ENCODE data around the gene TREML2. TPM values are rescaled to one million over a fixed set of nuclear protein-coding genes. Genes with fewer than 3 reads are reported as not detected.
"Not testable (repeated sequence)": the region's sequence is repeated elsewhere in the genome, so short reads cannot be mapped to it uniquely, and the experiment has no call there.

The TREML2 gene
- total and polyA plus RNA-seq, 2 experiments from 2014 or later: not detected

DNA sequence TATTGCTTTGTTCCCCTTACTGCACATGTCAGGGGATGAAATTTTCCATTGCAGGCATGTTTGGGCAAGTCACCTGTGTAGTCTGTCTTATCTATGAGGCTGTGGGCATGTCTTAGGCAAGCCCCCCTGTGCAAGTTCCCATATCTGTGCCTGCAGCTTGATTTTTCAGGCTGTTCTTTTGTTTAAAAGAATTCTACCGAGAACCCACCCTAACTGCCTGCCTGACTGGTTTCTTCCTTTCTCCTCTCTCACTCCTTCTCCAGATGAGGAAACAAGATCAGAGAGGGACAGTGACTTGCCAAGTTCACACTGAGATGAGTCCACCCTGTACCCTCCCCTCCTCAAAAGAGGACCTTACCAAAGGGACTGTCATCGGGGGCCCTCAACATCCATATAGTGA lies 11.0 kb downstream of the TREML2 start:
- in situ Hi-C loops (cut with MboI): no loop called here

DNA sequence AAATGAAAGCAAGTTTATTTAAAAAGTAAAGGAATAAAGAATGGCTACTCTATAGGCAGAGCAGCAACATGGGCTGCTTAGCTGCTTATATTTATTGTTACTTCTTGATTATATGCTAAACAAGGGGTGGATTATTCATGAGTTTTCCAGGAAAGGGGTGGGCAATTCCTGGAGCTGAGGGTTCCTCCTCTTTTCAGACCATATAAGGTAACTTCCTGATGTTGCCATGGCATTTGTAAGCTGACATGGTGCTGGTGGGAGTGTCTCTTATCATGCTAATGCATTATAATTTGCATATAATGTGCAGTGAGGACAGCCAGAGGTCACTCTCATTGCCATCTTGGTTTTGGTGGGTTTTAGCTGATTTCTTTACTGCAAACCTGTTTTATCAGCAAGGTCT lies 11.9 kb downstream of the TREML2 start:
- H3K4me2 ChIP-seq (ENCODE audit: unreplicated experiment); H3K27ac ChIP-seq; H2AFZ ChIP-seq; in situ Hi-C loops (cut with MboI); H4K20me1 ChIP-seq (ENCODE audit: insufficient read depth); H3K4me3 ChIP-seq; H3K79me2 ChIP-seq (ENCODE audit: insufficient read depth); H3K9me2 ChIP-seq (ENCODE audit: insufficient read depth); H3K36me3 ChIP-seq (ENCODE audit: low read depth); H3K9me3 ChIP-seq (ENCODE audit: low read depth); H3K4me1 ChIP-seq (ENCODE audit: insufficient read depth); H3K9ac ChIP-seq; H3K27me3 ChIP-seq (replicated peaks; ENCODE audit: insufficient read depth); DNase-seq; H3F3A ChIP-seq (ENCODE audit: insufficient read depth): not testable (repeated sequence)

More for the DNA sequence above, 11.0 kb downstream of the TREML2 start:
- DNase-seq: no peak
- Histone ChIP-seq H2AFZ (no peak overlapping the region), H4K20me1 (ENCODE audit: insufficient read depth) (no peaks in the 10 kb centered on the region), H3K4me1 (ENCODE audit: insufficient read depth) (no peaks in the 10 kb centered on the region), H3K9me3 (ENCODE audit: low read depth) (no peaks in the 10 kb centered on the region), H3K4me3 (no peak overlapping the region), H3K36me3 (ENCODE audit: low read depth) (no peaks in the 10 kb centered on the region), H3K4me2 (ENCODE audit: unreplicated experiment) (no peak overlapping the region), H3K79me2 (ENCODE audit: insufficient read depth) (no peaks in the 10 kb centered on the region), H3K27ac (no peak overlapping the region), H3K9me2 (ENCODE audit: insufficient read depth) (no peaks in the 10 kb centered on the region), H3K27me3 (replicated peaks; ENCODE audit: insufficient read depth) (no peaks in the 10 kb centered on the region), H3K9ac (no peak overlapping the region), H3F3A (ENCODE audit: insufficient read depth) (no peaks in the 10 kb centered on the region)
- TF ChIP-seq EZH2 (IDR thresholded peaks at IDR 0.05; ENCODE audit: insufficient read depth, poor library complexity, severe bottlenecking): no peak
- TF ChIP-seq EZH2phosphoT487 (IDR thresholded peaks at IDR 0.05; ENCODE audit: insufficient read depth, low read depth): no peak
- 68 to 71% methylated on average over 2 of the region's 2 CpGs for WGBS, 2 experiments (ENCODE audit: low coverage in 1 of 2, low lambda C conversion rate in 2 of 2, missing lambda C conversion rate in 2 of 2)

DNA sequence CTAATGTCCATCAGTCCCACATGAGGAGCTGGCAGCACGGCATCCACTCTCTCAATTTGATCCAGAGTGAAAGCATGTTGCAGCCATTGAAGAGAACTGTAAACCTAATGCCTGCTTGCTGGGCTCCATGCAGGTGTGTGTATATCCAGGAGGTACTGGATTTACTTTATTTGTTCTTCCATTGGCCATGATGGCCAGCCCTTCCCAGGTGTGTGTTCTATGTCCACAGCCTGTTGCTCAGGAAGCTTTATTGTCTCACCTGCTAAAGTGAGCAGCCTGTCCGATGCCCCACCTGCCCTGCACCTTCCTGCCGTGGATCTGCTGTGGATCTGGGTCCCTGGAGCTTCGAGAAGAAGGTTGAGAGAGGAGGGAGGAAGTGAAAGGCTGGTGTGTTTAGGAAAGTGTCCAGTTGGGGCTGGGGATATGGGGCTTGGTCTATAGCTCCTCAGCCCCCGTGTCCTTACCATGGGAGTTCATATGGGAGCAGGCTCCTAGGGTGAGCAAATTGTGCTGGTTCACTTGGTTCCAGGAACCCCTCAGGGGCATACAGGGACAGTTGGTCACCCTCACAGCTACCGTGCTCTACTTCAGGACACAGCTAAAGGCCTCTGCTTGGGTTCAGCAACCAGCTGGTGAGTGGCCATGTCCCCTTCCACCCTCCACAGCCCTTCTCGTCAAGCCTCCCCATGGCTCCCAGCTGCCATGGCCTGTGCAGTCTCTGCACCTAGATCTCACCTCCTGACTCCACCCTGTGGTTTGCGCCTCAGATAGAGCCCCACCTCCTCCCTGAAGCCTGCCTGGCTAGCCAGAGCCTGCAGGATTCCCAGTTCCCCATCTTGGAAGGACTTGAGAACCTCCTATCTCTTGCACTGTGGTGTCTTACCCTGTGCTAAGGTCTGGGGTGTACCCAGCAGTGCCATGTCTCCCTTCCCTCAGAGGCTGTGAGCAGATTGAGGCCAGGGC lies 12.7 kb downstream of the TREML2 start:
- H4K20me1 ChIP-seq (ENCODE audit: insufficient read depth): no peaks in the 10 kb centered on the region

DNA sequence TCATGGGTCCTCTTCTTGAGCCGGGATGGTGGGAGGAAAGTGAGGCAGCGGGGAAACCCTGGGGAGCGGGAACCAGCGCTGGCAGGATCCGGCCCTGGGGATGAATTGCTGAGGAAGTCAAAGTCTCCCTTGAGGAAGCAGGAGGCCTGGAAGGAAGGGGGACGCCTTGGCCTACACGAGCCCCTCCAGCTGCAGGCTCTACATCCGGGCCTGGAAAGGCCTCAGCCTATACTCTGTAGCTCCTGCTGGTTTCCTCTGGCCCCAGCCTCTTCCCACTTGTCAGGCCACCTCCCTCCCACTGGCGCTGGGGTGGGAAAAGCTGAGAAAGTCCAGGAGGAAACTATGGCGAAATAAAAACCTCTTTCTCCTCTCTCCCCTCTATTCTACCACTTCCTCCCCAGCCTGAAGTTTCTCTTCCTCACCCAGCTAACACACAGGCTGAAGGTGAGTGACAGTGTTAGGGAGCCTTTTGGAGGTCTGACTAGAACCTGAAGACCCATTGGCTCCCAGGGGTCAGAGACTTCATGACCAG lies 14.9 kb downstream of the TREML2 start:
- Histone ChIP-seq H3K36me3 (ENCODE audit: low read depth) (no peaks in the 10 kb centered on the region), H3K27me3 (replicated peaks; ENCODE audit: insufficient read depth) (no peaks in the 10 kb centered on the region; the same call in 1 of the 2 replicates), H2AFZ (no peak overlapping the region), H3K9me3 (ENCODE audit: low read depth) (no peaks in the 10 kb centered on the region), H3K27ac (no peak overlapping the region), H3F3A (ENCODE audit: insufficient read depth) (no peaks in the 10 kb centered on the region), H3K9me2 (ENCODE audit: insufficient read depth) (no peaks in the 10 kb centered on the region), H3K79me2 (ENCODE audit: insufficient read depth) (no peaks in the 10 kb centered on the region), H3K9ac (no peak overlapping the region), H4K20me1 (ENCODE audit: insufficient read depth) (no peaks in the 10 kb centered on the region), H3K4me3 (no peak overlapping the region), H3K4me2 (ENCODE audit: unreplicated experiment) (no peak overlapping the region), H3K4me1 (ENCODE audit: insufficient read depth) (no peaks in the 10 kb centered on the region)
- in situ Hi-C loops (cut with MboI): no loop called here
- DNase-seq: no peak
- TF ChIP-seq EZH2phosphoT487 (IDR thresholded peaks at IDR 0.05; ENCODE audit: insufficient read depth, low read depth) (no peak), EZH2 (IDR thresholded peaks at IDR 0.05; ENCODE audit: insufficient read depth, poor library complexity, severe bottlenecking) (no peak)
- 54% methylated on average over 10 of the region's 10 CpGs for WGBS, 2 experiments (ENCODE audit: low coverage in 1 of 2, low lambda C conversion rate in 2 of 2, missing lambda C conversion rate in 2 of 2)

More for the DNA sequence above, 12.7 kb downstream of the TREML2 start:
- H3F3A ChIP-seq (ENCODE audit: insufficient read depth): no peaks in the 10 kb centered on the region
- DNase-seq: no peak
- H2AFZ ChIP-seq: no peak overlapping the region
- H3K4me1 ChIP-seq (ENCODE audit: insufficient read depth): no peaks in the 10 kb centered on the region
- H3K79me2 ChIP-seq (ENCODE audit: insufficient read depth): no peaks in the 10 kb centered on the region
- H3K27me3 ChIP-seq (replicated peaks; ENCODE audit: insufficient read depth): no peaks in the 10 kb centered on the region
- 32 to 35% methylated on average over 8 of the region's 8 CpGs for WGBS, 2 experiments (ENCODE audit: low coverage in 1 of 2, low lambda C conversion rate in 2 of 2, missing lambda C conversion rate in 2 of 2)
- H3K9me3 ChIP-seq (ENCODE audit: low read depth): no peaks in the 10 kb centered on the region
- H3K4me3 ChIP-seq: no peak overlapping the region
- no peak overlapping the region for H3K9ac ChIP-seq
- no peaks in the 10 kb centered on the region for H3K36me3 ChIP-seq (ENCODE audit: low read depth)
- H3K4me2 ChIP-seq (ENCODE audit: unreplicated experiment): no peak overlapping the region
- in situ Hi-C loops (cut with MboI): no loop called here
- no peaks in the 10 kb centered on the region for H3K9me2 ChIP-seq (ENCODE audit: insufficient read depth)
- TF ChIP-seq EZH2phosphoT487 (IDR thresholded peaks at IDR 0.05; ENCODE audit: insufficient read depth, low read depth) (no peak), EZH2 (IDR thresholded peaks at IDR 0.05; ENCODE audit: insufficient read depth, poor library complexity, severe bottlenecking) (no peak)
- H3K27ac ChIP-seq: no peak overlapping the region

Data from GM23248 (cell line).